ENCODE measurements around the gene IL16.

DNA sequence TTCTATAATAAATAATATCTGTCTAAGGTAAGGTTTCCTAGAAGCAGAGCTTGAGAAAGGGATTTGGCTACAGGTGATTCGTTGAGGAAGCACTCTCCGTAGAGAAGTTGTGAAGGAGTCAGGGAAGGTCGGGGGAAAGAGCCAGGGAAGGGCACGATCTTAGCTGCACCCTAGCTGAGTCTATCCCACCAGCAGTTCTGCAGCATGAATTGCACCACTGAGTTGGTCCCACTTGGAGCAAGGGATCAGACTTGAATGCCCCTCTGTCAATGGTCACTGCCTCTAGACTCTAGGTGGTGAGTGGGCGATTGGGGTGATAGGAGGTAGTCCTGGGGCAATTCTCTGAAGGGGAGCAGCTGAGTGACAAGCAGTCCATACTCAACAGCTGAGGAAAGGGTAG lies 163.8 kb downstream of the IL16 start:
- no peak for TF ChIP-seq EP300 (IDR thresholded peaks at IDR 0.05)
- no peak for TF ChIP-seq POLR2A (IDR thresholded peaks at IDR 0.05)
